Nephron progenitor cell (in vitro differentiated cells): ENCODE results near the gene CALU.

Experiments used
- DNase-seq: peaks from one replicate; pipeline ENCODE4 v3.0.0; 2021
- H3K27ac Mint-ChIP-seq: 2 replicates; pipeline ENCODE4 v1.8.0; 2021; ENCODE audit warnings: mild to moderate bottlenecking, moderate library complexity, mixed read lengths
- H3K27me3 Mint-ChIP-seq: 2 replicates; pipeline ENCODE4 v1.8.0; 2021; ENCODE audit warnings: mild to moderate bottlenecking, low read depth, mixed read lengths; ENCODE audit not compliant: poor library complexity
- H3K36me3 Mint-ChIP-seq: 2 replicates; pipeline ENCODE4 v1.8.0; 2021; ENCODE audit warnings: low read depth, mixed read lengths
- H3K4me1 Mint-ChIP-seq: 2 replicates; pipeline ENCODE4 v1.8.0; 2021; ENCODE audit warnings: mixed read lengths
- H3K4me3 Mint-ChIP-seq: 2 replicates; pipeline ENCODE4 v1.8.0; 2021; ENCODE audit warnings: mild to moderate bottlenecking, moderate library complexity, mixed read lengths
- H3K9me3 Mint-ChIP-seq: 2 replicates; pipeline ENCODE4 v1.8.0; 2021; ENCODE audit warnings: mild to moderate bottlenecking, moderate library complexity, mixed read lengths
- CTCF ChIP-seq: fragments of 200-600 bp; sonication (generic); IDR thresholded peaks from 2 replicates; pipeline ENCODE4 v1.5.0; 2021; ENCODE audit warnings: antibody characterized with exemption

Gene CALU

GRCh38 chr7:128726059-128726736 lies 13.0 kb upstream of the CALU start:
- H3K27ac Mint-ChIP-seq: no peak overlapping the region

GRCh38 chr7:128726737-128727072 lies 12.5 kb upstream of the CALU start:
- Mint-ChIP-seq H3K4me1 (no peaks in the 10 kb centered on the region), H3K27me3 (peaks cover 47% of the 10 kb centered on the region), H3K4me3 (no peak overlapping the region), H3K27ac (no peak overlapping the region), H3K9me3 (no peaks in the 10 kb centered on the region), H3K36me3 (no peaks in the 10 kb centered on the region)
- DNase-seq: no peak
- TF ChIP-seq CTCF: no peak

More at GRCh38 chr7:128726059-128726736, 13.0 kb upstream of the CALU start:
- H3K4me3 Mint-ChIP-seq: no peak overlapping the region
- H3K4me1 Mint-ChIP-seq: no peaks in the 10 kb centered on the region
- DNase-seq: no peak
- no peaks in the 10 kb centered on the region for H3K36me3 Mint-ChIP-seq
- peaks cover 49% of the 10 kb centered on the region for H3K27me3 Mint-ChIP-seq
- no peak for TF ChIP-seq CTCF
- no peaks in the 10 kb centered on the region for H3K9me3 Mint-ChIP-seq

GRCh38 chr7:128727239-128727638 lies 11.9 kb upstream of the CALU start:
- peaks cover 45% of the 10 kb centered on the region for H3K27me3 Mint-ChIP-seq
- TF ChIP-seq CTCF: no peak
- H3K36me3 Mint-ChIP-seq: no peaks in the 10 kb centered on the region
- no peaks in the 10 kb centered on the region for H3K9me3 Mint-ChIP-seq
- no peak overlapping the region for H3K4me3 Mint-ChIP-seq
- H3K4me1 Mint-ChIP-seq: no peaks in the 10 kb centered on the region
- no peak overlapping the region for H3K27ac Mint-ChIP-seq
- no peak for DNase-seq

GRCh38 chr7:128728598-128728997 lies 10.6 kb upstream of the CALU start:
- TF ChIP-seq CTCF: no peak
- H3K4me1 Mint-ChIP-seq: no peaks in the 10 kb centered on the region
- no peak overlapping the region for H3K27ac Mint-ChIP-seq
- peaks cover 43% of the 10 kb centered on the region for H3K27me3 Mint-ChIP-seq
- no peak for DNase-seq
- no peaks in the 10 kb centered on the region for H3K9me3 Mint-ChIP-seq
- H3K36me3 Mint-ChIP-seq: no peaks in the 10 kb centered on the region
- H3K4me3 Mint-ChIP-seq: no peak overlapping the region

GRCh38 chr7:128729494-128729893 lies 9.7 kb upstream of the CALU start:
- DNase-seq: no peak
- no peak overlapping the region for H3K27ac Mint-ChIP-seq
- no peaks in the 10 kb centered on the region for H3K9me3 Mint-ChIP-seq
- TF ChIP-seq CTCF: no peak
- H3K27me3 Mint-ChIP-seq: peaks cover 36% of the 10 kb centered on the region
- no peaks in the 10 kb centered on the region for H3K4me1 Mint-ChIP-seq
- no peaks in the 10 kb centered on the region for H3K36me3 Mint-ChIP-seq
- H3K4me3 Mint-ChIP-seq: no peak overlapping the region

DNA sequence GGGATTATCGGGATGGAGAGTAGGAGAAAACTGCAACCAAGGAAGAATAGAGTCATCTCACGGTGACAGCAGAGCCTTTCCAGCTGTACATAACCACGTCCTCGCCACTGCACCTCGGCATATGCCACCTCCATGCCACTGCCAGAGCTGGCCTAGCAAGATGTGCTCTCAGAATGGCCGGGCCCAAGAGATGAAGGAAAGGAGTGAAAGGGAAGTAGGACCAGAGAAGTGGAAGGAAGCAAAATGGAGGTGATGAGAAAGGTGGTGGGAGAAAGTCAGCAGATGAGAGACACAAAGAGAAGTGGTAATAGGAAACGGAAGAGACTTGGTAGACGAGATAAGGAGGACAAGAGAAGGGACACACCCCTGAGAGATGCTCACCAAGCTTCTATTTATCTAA lies 8.0 kb upstream of the CALU start:
- TF ChIP-seq CTCF: no peak
- no peaks in the 10 kb centered on the region for H3K9me3 Mint-ChIP-seq
- no peak overlapping the region for H3K27ac Mint-ChIP-seq
- H3K27me3 Mint-ChIP-seq: peaks cover 29% of the 10 kb centered on the region
- no peaks in the 10 kb centered on the region for H3K36me3 Mint-ChIP-seq
- DNase-seq: no peak
- no peak overlapping the region for H3K4me3 Mint-ChIP-seq
- H3K4me1 Mint-ChIP-seq: peaks cover 11% of the 10 kb centered on the region
